SJSA1 (cell line): ENCODE measurements around the gene SLC6A20. TPM values are rescaled to one million over a fixed set of nuclear protein-coding genes. Genes with fewer than 3 reads are reported as not detected.

Source experiments
- DNase-seq, 2 experiments: peaks; one replicate each; pipeline ENCODE4 v3.0.0-alpha.2; 2015 to 2020; ENCODE audit warnings: low spot score in 2 of 2, low read depth in 1 of 2
- H3K27ac ChIP-seq: fragments of 250-450 bp; sonication (Bioruptor Pico); 2 replicates; pipeline ENCODE4 v1.5.1; 2020; ENCODE audit warnings: mild to moderate bottlenecking, moderate library complexity
- H3K27me3 ChIP-seq: fragments of 250-450 bp; sonication (Bioruptor Pico); replicated peaks from 2 replicates; pipeline ENCODE4 v1.5.1; 2020; ENCODE audit warnings: mild to moderate bottlenecking, moderate library complexity
- H3K36me3 ChIP-seq: fragments of 250-450 bp; sonication (Bioruptor Pico); 2 replicates; pipeline ENCODE4 v1.5.1; 2020; ENCODE audit warnings: mild to moderate bottlenecking
- H3K4me1 ChIP-seq: fragments of 250-450 bp; sonication (Bioruptor Pico); replicated peaks from 2 replicates; pipeline ENCODE4 v1.6.1; 2021; ENCODE audit warnings: mild to moderate bottlenecking
- H3K4me3 ChIP-seq: fragments of 250-450 bp; sonication (Bioruptor Pico); 2 replicates; pipeline ENCODE4 v1.5.1; 2020; ENCODE audit warnings: mild to moderate bottlenecking
- H3K9me3 ChIP-seq: fragments of 250-450 bp; sonication (Bioruptor Pico); replicated peaks from 2 replicates; pipeline ENCODE4 v1.5.1; 2020; ENCODE audit warnings: mild to moderate bottlenecking
- total RNA-seq: library from RNA; depleted of rRNA; stranded (reverse); fragments of >200 nt; shearing (Covaris generic); gene quantifications from 2 replicates; pipeline ENCODE4 v1.2.3, GENCODE V29; 2014

The SLC6A20 gene
- total RNA-seq, 1 experiment from 2014 or later = 0.03 TPM

DNA sequence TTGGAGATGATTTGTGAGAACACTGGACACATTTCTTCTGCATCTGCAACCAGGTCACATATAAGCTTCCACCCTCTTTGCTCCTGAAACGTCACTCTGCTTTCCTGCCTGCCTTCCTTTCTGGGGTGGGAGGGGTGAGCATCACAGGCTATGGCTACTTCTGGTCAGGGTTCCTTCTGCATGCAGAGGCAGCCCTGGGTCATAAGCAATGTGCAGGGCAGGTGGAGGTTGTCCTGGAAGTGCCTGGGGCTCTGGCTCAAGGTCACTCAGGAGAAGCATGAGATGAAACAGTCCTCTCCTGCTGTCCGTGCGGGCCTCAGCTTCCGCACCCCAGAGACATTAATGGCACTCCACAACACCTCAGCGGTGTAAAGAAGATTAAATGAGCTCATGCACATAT is 15.1 kb downstream of the SLC6A20 start:
- Histone ChIP-seq H3K27ac (no peak overlapping the region), H3K36me3 (no peaks in the 10 kb centered on the region), H3K4me1 (peaks cover 13% of the 10 kb centered on the region), H3K9me3 (no peaks in the 10 kb centered on the region), H3K4me3 (no peak overlapping the region), H3K27me3 (no peaks in the 10 kb centered on the region)
- no peak for DNase-seq

DNA sequence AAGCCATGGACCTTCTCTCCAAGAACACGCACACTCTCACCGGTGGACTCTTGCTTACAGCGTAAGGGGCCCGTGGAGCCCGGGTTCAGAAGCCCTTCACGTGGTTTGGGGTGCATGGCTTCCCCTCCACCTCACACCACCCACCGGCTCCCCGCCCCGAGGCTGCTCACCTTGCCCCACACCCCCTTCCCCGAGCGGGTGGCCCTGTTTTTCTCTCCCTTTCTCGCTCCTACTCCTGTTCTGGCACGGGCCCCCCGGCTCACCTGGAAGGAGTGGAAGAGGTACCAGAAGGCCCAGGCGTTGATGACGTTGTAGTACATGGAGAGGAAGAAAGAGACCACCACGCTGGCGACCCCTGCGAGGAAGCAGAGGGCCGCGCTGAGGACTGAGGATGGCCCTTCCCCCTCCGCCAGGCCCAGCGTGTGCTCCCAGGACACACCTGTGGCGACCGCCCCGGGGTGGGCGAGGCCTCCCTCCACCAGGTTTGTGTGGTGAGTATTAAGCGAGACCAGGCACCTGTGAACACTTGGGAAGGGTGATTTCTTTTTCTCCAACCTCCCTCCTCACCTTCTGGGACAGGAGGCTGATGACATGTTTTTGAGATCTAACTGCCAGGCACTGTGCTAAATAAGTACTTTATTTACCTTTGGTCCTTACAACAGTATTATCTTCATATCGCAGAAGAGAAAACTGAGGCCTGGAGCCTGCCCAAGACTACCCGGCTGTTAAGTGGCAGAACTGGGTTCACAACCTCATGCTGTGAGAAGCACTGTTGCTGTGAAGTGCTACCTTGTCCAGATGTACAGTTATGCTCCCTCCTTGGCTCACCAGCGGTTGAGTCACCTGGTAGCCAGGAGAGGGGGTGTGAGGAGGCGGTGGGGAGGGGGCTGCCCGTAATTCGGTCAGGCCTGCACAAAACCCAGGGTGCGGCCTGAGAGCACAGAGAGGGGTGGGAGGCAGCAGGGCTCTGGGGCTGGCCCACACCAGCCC is 16.3 kb downstream of the SLC6A20 start:
- H3K27ac ChIP-seq = no peak overlapping the region
- no peaks in the 10 kb centered on the region for H3K27me3 ChIP-seq
- no peak for DNase-seq
- no peak overlapping the region for H3K4me3 ChIP-seq
- H3K36me3 ChIP-seq = no peaks in the 10 kb centered on the region
- H3K4me1 ChIP-seq = peaks cover 25% of the 10 kb centered on the region
- no peaks in the 10 kb centered on the region for H3K9me3 ChIP-seq

DNA sequence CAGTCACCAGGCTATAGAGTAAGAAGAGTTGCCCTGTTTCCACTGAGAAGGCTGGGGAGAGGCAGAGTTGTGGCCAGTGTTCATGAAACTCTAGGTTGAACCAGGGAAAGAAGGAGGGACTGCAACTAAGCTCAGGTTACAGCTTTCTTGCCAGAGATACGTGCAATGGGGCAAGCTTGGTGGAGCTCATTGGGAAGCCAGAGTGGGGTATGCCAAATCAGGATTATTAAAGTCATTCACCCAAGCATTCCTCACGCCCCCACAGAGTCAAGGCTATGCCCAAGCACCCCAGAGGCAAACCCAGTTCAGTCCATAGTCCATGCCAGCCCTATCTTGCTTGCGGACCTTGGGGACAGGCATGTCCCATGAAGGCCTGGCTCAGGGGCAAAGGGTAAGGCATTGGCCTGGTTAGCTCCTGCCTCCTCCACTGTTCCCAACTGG is 17.6 kb downstream of the SLC6A20 start:
- no peak overlapping the region for H3K4me3 ChIP-seq

DNA sequence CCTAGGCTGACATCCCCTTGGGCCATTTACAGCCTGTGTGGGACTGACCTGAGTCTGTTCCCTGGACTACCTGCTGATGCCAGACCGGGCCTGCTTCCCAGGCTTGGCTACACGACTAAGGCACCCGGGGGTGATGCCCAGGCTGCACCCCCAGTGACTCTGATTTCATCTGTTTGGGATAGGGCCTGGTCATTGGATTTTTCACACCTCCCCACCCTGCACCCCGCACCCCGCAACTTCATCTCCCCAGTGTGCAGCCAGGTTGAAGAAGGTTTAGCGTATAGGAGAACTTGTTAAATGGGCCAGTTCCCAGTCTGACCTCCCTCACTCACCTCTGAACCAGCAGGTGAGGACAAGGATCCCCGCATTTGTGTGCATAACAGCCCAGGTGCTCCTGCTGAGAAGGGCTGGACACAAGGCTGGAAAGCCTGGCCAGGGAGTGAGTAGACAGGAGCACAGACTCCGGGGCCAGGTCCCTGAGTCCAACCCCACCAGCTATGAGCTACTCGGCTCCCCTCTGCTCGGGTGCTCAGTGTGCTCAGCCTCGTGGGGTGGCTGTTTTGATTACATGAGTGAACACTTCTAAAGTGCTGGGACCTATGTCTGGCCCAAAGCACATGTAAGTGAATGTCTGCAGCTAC is 18.5 kb downstream of the SLC6A20 start:
- no peak for DNase-seq
- Histone ChIP-seq H3K9me3 (no peaks in the 10 kb centered on the region), H3K4me1 (peaks cover 25% of the 10 kb centered on the region), H3K36me3 (no peaks in the 10 kb centered on the region), H3K4me3 (no peak overlapping the region), H3K27me3 (no peaks in the 10 kb centered on the region), H3K27ac (no peak overlapping the region)

More for the DNA sequence above, 17.6 kb downstream of the SLC6A20 start:
- Histone ChIP-seq H3K36me3 (no peaks in the 10 kb centered on the region), H3K27me3 (no peaks in the 10 kb centered on the region), H3K9me3 (no peaks in the 10 kb centered on the region), H3K4me1 (peaks cover 25% of the 10 kb centered on the region), H3K27ac (no peak overlapping the region)
- no peak for DNase-seq

- no peaks in the 10 kb centered on the region for H3K27me3 ChIP-seq
Observed at GRCh38 chr3:45777111-45777745, 19.1 kb downstream of the SLC6A20 start.

GRCh38 chr3:45776611-45777010 is 19.7 kb downstream of the SLC6A20 start:
- H3K27me3 ChIP-seq = no peaks in the 10 kb centered on the region
- H3K4me3 ChIP-seq = no peak overlapping the region
- DNase-seq = peak; percentile 72 to 92
- H3K27ac ChIP-seq = no peak overlapping the region; the same call in 1 of the 2 replicates
- no peaks in the 10 kb centered on the region for H3K9me3 ChIP-seq
- peaks cover 25% of the 10 kb centered on the region for H3K4me1 ChIP-seq
- H3K36me3 ChIP-seq = no peaks in the 10 kb centered on the region

More at GRCh38 chr3:45777111-45777745, 19.1 kb downstream of the SLC6A20 start:
- Histone ChIP-seq H3K9me3 (no peaks in the 10 kb centered on the region), H3K4me1 (peaks cover 25% of the 10 kb centered on the region), H3K36me3 (no peaks in the 10 kb centered on the region), H3K27ac (no peak overlapping the region), H3K4me3 (no peak overlapping the region)
- DNase-seq = peak in 1 of 2 experiments; percentile 4

- Histone ChIP-seq H3K27me3 (no peaks in the 10 kb centered on the region), H3K9me3 (no peaks in the 10 kb centered on the region), H3K36me3 (no peaks in the 10 kb centered on the region), H3K4me3 (no peak overlapping the region), H3K4me1 (peaks cover 25% of the 10 kb centered on the region), H3K27ac (no peak overlapping the region; the same call in 1 of the 2 replicates)
- no peak for DNase-seq
Observed at GRCh38 chr3:45776301-45776595, 20.1 kb downstream of the SLC6A20 start.

DNA sequence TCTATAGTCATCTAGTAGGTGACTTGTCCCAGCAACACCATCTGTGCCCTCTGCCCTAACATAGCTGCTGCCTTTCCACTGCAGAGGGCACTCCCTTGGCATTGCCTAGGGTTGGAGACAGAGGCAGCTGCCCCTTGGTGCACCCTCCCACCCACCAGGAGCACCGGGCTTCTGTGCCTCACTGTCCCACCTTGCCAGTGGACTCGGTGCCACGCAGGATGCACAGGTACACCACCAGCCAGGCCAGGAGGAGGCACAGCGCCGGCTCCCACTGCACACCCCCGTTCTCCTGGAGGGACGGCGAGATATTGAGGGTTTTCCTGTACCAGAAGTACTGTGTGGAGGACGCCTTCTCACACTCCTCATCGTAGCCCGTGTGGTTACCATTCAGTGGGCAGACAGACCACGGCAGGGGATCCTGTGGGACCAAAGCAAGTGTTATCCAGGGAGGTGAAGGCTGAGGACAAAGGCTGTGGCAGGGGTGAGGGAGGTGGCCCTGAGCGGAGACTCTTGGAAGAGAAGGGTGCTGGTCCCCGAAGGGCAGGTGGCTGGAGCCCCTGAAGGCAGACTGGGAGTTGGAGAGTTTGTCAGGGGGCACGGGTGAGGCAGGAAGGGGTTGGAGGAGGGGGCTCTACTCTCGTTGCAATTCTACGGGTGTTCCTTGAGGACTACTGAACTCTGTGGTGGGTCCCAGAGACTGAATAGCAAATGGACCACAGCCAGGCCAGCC is 20.6 kb downstream of the SLC6A20 start:
- peaks cover 25% of the 10 kb centered on the region for H3K4me1 ChIP-seq
- no peak for DNase-seq
- no peak overlapping the region for H3K4me3 ChIP-seq
- no peak overlapping the region for H3K27ac ChIP-seq
- H3K36me3 ChIP-seq = no peaks in the 10 kb centered on the region
- H3K9me3 ChIP-seq = no peaks in the 10 kb centered on the region
- no peaks in the 10 kb centered on the region for H3K27me3 ChIP-seq

- Histone ChIP-seq H3K36me3 (no peaks in the 10 kb centered on the region), H3K4me1 (peaks cover 25% of the 10 kb centered on the region), H3K4me3 (no peak overlapping the region), H3K9me3 (no peaks in the 10 kb centered on the region), H3K27ac (no peak overlapping the region), H3K27me3 (no peaks in the 10 kb centered on the region)
- no peak for DNase-seq
Observed at GRCh38 chr3:45774581-45775521, 21.5 kb downstream of the SLC6A20 start.

DNA sequence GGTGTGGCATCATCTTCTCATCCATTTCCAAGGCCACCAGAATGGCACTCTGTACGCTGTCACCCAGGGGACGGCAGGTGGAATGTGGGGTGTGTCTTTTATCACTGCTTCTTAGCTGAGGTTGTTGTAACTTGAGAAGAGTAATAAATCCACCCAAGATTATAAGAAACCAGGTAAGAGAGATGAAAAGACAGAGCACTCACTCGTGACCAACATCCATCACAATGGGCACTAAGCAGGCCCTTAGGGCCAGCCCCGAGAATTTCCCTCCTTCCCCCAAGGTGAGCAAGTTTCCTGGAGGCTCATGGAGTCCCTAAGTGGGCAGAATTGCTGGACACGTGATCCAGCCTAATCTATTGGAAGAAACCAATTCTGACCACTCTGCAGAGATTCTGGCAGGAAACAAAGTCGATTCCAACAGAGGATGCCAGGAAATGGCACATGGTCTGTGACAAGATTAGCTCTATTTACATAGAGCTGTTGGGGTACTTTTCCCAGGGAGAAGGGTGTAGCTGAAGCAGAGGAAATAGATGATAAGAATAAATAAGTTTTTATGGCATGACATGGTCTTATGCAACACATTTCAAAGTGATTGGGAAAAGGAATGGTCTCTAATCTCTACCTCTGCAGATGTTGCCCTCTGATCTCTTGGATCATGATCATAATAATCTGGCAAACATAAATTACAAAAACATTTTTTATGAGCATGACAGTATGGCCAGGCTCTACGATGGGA is 22.5 kb downstream of the SLC6A20 start:
- Histone ChIP-seq H3K27ac (no peak overlapping the region), H3K4me1 (peaks cover 25% of the 10 kb centered on the region), H3K36me3 (no peaks in the 10 kb centered on the region), H3K27me3 (no peaks in the 10 kb centered on the region), H3K9me3 (no peaks in the 10 kb centered on the region), H3K4me3 (no peak overlapping the region)
- DNase-seq = no peak

DNA sequence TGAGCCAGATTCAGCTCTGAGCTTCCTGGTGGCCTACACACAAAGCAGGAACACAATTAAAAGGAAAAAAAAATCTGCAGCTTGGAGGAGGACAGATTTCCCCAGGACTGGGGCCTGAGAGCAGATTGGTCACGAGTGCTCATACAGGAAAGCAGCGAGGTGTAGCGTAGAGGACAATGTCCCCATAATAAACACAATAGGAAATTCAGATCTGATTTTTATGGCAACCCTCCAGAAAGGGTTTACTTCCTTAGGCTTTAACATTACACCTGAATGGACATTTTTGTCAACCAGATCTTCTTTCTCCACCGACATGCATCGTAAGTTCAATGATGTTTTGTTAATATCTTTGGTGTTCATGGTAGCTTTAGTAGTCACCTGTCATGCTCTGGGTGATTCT is 23.3 kb downstream of the SLC6A20 start:
- Histone ChIP-seq H3K36me3 (no peaks in the 10 kb centered on the region), H3K4me3 (no peak overlapping the region), H3K9me3 (no peaks in the 10 kb centered on the region), H3K27me3 (no peaks in the 10 kb centered on the region), H3K27ac (no peak overlapping the region), H3K4me1 (peaks cover 25% of the 10 kb centered on the region)
- no peak for DNase-seq

- no peaks in the 10 kb centered on the region for H3K36me3 ChIP-seq
- no peaks in the 10 kb centered on the region for H3K27me3 ChIP-seq
- peaks cover 23% of the 10 kb centered on the region for H3K4me1 ChIP-seq
- H3K27ac ChIP-seq = no peak overlapping the region
- no peak overlapping the region for H3K4me3 ChIP-seq
- DNase-seq = peak in 1 of 2 experiments; percentile 22
- H3K9me3 ChIP-seq = no peaks in the 10 kb centered on the region
Observed at GRCh38 chr3:45772341-45773035, 23.8 kb downstream of the SLC6A20 start.
